HepG2 (cell line): Measurements from ENCODE around the gene AATF. TPM values are rescaled to one million over a fixed set of nuclear protein-coding genes. Genes with fewer than 3 reads are reported as not detected.

Experiments used
- ATAC-seq: fragments of 200-7000 bp; cut with Tn5 transposase; 3 replicates; pipeline ENCODE4 v1.9.1; 2020; ENCODE audit warnings: mild to moderate bottlenecking, moderate library complexity
- BruUV-seq: library from RNA; stranded (reverse); fragments of 400-500 nt; replicated peaks from 2 replicates; lab custom pipeline; 2021; lab: Mats Ljungman, UMichigan
- CTCF ChIA-PET: fragments of 300-600 bp; formaldehyde crosslinking; extraction: SDS; loops from one replicate; lab custom pipeline; 2021; ENCODE audit warnings: low total read pairs, inconsistent platforms, low intra/inter-chr PET ratio; lab: Yijun Ruan, JAX
- POLR2A ChIA-PET: fragments of 350-600 bp; sonication (Branson Sonifier 250); formaldehyde crosslinking; loops from one replicate; lab custom pipeline; 2020; ENCODE audit warnings: antibody characterized with exemption, inconsistent platforms; lab: Yijun Ruan, JAX
- DNase-seq: peaks from one replicate; pipeline ENCODE4 v3.0.0-alpha.2; 2015; ENCODE audit warnings: low spot score
- FAIRE-seq: peaks from 3 replicates; lab custom pipeline; 2011; peaks lifted over from hg19 to GRCh38; lab: Jason Lieb, UNC
- H2AFZ ChIP-seq: one replicate; pipeline ENCODE4 v1.6.1; 2011; ENCODE audit warnings: low read length, inconsistent platforms
- H3K27ac ChIP-seq: fragments of 300-600 bp; 3 replicates; pipeline ENCODE4 v1.8.0; 2011; ENCODE audit warnings: mixed run types, mild to moderate bottlenecking, mixed read lengths, low read length, inconsistent platforms; ENCODE audit not compliant: insufficient read depth; ENCODE audit errors: extremely low read length
- H3K27me3 ChIP-seq, 2 experiments: fragments of 200-600 bp in 1 of 2; 2 replicates in 1 of 2; 3 replicates in 1 of 2; pipeline versions ENCODE4 v1.6.0 to v1.8.0; 2011; ENCODE audit warnings: low read length in 2 of 2, mild to moderate bottlenecking in 2 of 2, moderate library complexity in 2 of 2, inconsistent platforms in 1 of 2; ENCODE audit not compliant: insufficient read depth in 2 of 2, control insufficient read depth in 1 of 2
- H3K36me3 ChIP-seq, 2 experiments: fragments of 200-600 bp in 1 of 2; replicated peaks in 1 of 2; 2 replicates in 1 of 2; 3 replicates in 1 of 2; pipeline versions ENCODE4 v1.5.1 to v1.8.0; 2011; ENCODE audit warnings: low read length in 2 of 2, inconsistent platforms in 1 of 2; ENCODE audit not compliant: insufficient read depth in 2 of 2, control insufficient read depth in 1 of 2
- H3K4me1 ChIP-seq: 2 replicates; pipeline ENCODE4 v1.5.1; 2012; ENCODE audit warnings: low read length, inconsistent platforms; ENCODE audit not compliant: insufficient read depth
- H3K4me2 ChIP-seq: 2 replicates; pipeline ENCODE4 v1.6.0; 2011; ENCODE audit warnings: low read depth, low read length, inconsistent platforms
- H3K4me3 ChIP-seq, 3 experiments: fragments of 200-600 bp in 1 of 3; sonication (generic), shearing (Covaris generic) in 1 of 3; replicated peaks in 1 of 3; 2 replicates each; pipeline ENCODE4 v1.5.1; 2011 to 2016; ENCODE audit warnings: low read length in 3 of 3, inconsistent platforms in 2 of 3, low read depth in 2 of 3, mild to moderate bottlenecking in 2 of 3, control low read depth in 1 of 3, mixed read lengths in 1 of 3; ENCODE audit not compliant: insufficient read depth in 1 of 3
- H3K79me2 ChIP-seq: one replicate; pipeline ENCODE4 v1.6.1; 2011; ENCODE audit warnings: low read length, inconsistent platforms; ENCODE audit not compliant: insufficient read depth
- H3K9ac ChIP-seq: 2 replicates; pipeline ENCODE4 v1.6.0; 2011; ENCODE audit warnings: mild to moderate bottlenecking, low read depth, low read length, inconsistent platforms; ENCODE audit not compliant: insufficient read depth
- H3K9me3 ChIP-seq: 2 replicates; pipeline ENCODE4 v1.5.1; 2012; ENCODE audit warnings: mild to moderate bottlenecking, low read length
- H4K20me1 ChIP-seq: 2 replicates; pipeline ENCODE4 v1.6.0; 2011; ENCODE audit warnings: inconsistent platforms, mild to moderate bottlenecking, low read length, moderate library complexity; ENCODE audit not compliant: insufficient read depth
- AGO1 ChIP-seq: fragments of 200-400 bp; formaldehyde crosslinking; IDR thresholded peaks from 2 replicates; pipeline ENCODE4 v1.6.1; 2017; ENCODE audit warnings: mild to moderate bottlenecking, low read depth, low read length, moderate library complexity; ENCODE audit not compliant: poor library complexity, severe bottlenecking
- CHD2 ChIP-seq: IDR thresholded peaks from 2 replicates; pipeline ENCODE4 v1.6.1; 2011; ENCODE audit warnings: low read depth, low read length, improper control_type of control experiment
- EZH2 ChIP-seq: conservative IDR thresholded peaks from 2 replicates; pipeline ENCODE4 v1.6.1; 2012; ENCODE audit warnings: mild to moderate bottlenecking, low read depth, low read length, moderate library complexity
- FOSL1 ChIP-seq: sonication (generic); formaldehyde crosslinking; IDR thresholded peaks from 2 replicates; pipeline ENCODE4 v1.9.0; 2021; ENCODE audit warnings: missing genetic modification reagents, borderline replicate concordance
- HOXA9 ChIP-seq: sonication (generic); formaldehyde crosslinking; IDR thresholded peaks from 2 replicates; pipeline ENCODE4 v1.8.1; 2022; ENCODE audit warnings: missing genetic modification reagents, mild to moderate bottlenecking, moderate library complexity, borderline replicate concordance
- MXD3 ChIP-seq: IDR thresholded peaks from 2 replicates; pipeline ENCODE4 v1.6.1; 2016; ENCODE audit warnings: mild to moderate bottlenecking, missing biosample characterization, missing genetic modification reagents
- MYNN ChIP-seq: sonication (generic); formaldehyde crosslinking; IDR thresholded peaks from 2 replicates; pipeline ENCODE4 v1.4.0; 2020; ENCODE audit warnings: mild to moderate bottlenecking, low read depth, missing genetic modification reagents
- PHF21A ChIP-seq: sonication (generic); formaldehyde crosslinking; IDR thresholded peaks from 2 replicates; pipeline ENCODE4 v1.5.0; 2020; ENCODE audit warnings: mild to moderate bottlenecking, missing genetic modification reagents
- POLR2AphosphoS5 ChIP-seq: IDR thresholded peaks from 2 replicates; pipeline ENCODE4 v1.6.1; 2012; ENCODE audit warnings: low read depth, low read length
- WIZ ChIP-seq: sonication (generic); formaldehyde crosslinking; IDR thresholded peaks from 2 replicates; pipeline ENCODE4 v1.5.1; 2020; ENCODE audit warnings: mild to moderate bottlenecking, missing genetic modification reagents
- ZFP62 ChIP-seq: sonication (generic); formaldehyde crosslinking; IDR thresholded peaks from 2 replicates; pipeline ENCODE4 v1.4.0; 2020; ENCODE audit warnings: missing genetic modification reagents
- ZMYM4 ChIP-seq: sonication (generic); formaldehyde crosslinking; IDR thresholded peaks from 2 replicates; pipeline ENCODE4 v1.8.1; 2023; ENCODE audit warnings: mild to moderate bottlenecking, missing genetic modification reagents
- ZNF720 ChIP-seq: sonication (generic); formaldehyde crosslinking; IDR thresholded peaks from 2 replicates; pipeline ENCODE4 v1.4.0; 2020; ENCODE audit warnings: missing genetic modification reagents
- ZNF816 ChIP-seq: sonication (generic); formaldehyde crosslinking; IDR thresholded peaks from 2 replicates; pipeline ENCODE4 v1.8.0; 2022; ENCODE audit warnings: missing genetic modification reagents, mild to moderate bottlenecking, borderline replicate concordance
- WGBS: methylation state at CpG from one replicate; pipeline ENCODE4 v1.1.6; 2017; ENCODE audit warnings: low lambda C conversion rate; 5-methylcytosine and 5-hydroxymethylcytosine counted together
- in situ Hi-C: cut with HindIII; loops from 2 replicates; pipeline ENCODE4 v1.10.0; 2017; ENCODE audit warnings: low pct_unique_long_range_greater_than_20kb; ENCODE audit not compliant: extremely low pct_ligation_motif_present
- intact Hi-C: fragments of 100-400 bp; cut with micrococcal nuclease; formaldehyde crosslinking; loops from one replicate; pipeline ENCODE4 v1.10.0; 2022; ENCODE audit not compliant: unreplicated experiment
- polyA plus RNA-seq, 8 experiments: library from polyadenylated mRNA; depleted of rRNA in 3 of 8; stranded (reverse) in 7 of 8; unstranded in 1 of 8; fragments of >200 nt; fragmentation: Illumina TruSeq in 4 of 8; extraction: Trizol in 4 of 8; gene quantifications; 2 replicates each; pipeline versions ENCODE4 v1.2.1 to v1.2.3, GENCODE V29; 2011 to 2016; ENCODE audit warnings: low read depth in 4 of 8, missing spikeins in 1 of 8, mixed read lengths in 1 of 8; ENCODE audit not compliant: insufficient read depth in 1 of 8
- total RNA-seq, 5 experiments: library from RNA; depleted of rRNA; stranded (reverse); fragments of >200 nt; fragmentation: Illumina TruSeq; extraction: Trizol; gene quantifications; 2 replicates each; pipeline ENCODE4 v1.2.3, GENCODE V29; 2016; ENCODE audit warnings: low read depth in 1 of 5
- TF ChIP-seq, protein P1 (sequence below): IDR thresholded peaks from 2 replicates; pipeline ENCODE4 v1.6.1; 2012; ENCODE audit warnings: low read depth, low read length, improper control_type of control experiment
- TF ChIP-seq, protein P2 (sequence below): sonication (generic); formaldehyde crosslinking; IDR thresholded peaks from 2 replicates; pipeline ENCODE4 v1.4.0; 2020; ENCODE audit warnings: missing genetic modification reagents

The AATF gene
- total and polyA plus RNA-seq, 2 of the 13 experiments (the other 11 are each of a cell fraction or from before 2014, with no cell fraction given): 9.1 to 53.3 TPM

DNA sequence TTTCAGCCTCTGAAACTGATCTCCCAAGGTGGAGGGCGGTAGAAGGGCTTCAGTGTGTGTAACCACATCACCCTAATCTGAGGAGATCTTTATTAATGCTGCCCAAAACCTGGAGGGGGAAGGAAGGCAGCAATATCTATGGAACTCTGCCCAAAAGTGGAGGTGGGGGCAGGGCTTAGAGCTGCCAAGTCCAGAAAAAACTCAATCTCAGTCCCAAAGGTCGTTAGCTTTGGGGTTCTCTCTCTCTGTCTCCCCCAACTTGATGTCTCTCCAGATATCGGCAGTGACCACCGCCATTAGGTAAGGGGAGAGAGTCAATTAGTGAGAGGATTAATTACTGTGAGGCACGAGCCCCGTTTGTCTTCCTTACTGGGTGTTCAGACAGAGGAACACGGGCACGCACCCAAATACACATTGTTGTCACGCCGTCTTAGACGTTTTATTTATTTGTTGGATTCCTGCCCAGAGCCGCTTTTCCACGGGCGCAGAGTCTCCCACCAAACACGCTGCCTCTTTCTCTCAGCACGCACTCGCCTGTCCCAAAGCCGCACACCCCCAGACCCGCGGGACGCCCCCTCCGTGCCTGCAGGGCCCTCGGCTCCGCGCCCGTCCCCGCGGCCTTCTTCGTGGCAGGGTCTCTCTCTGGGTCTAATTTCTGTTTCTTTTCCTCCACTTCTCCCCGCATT lies 16.9 kb upstream of the AATF start:
- Histone ChIP-seq H3K27ac (no peak overlapping the region), H4K20me1 (peaks cover 13% of the 10 kb centered on the region; the same call in 1 of the 2 replicates), H2AFZ (no peak overlapping the region), H3K27me3 (peaks cover 32 to 93% of the 10 kb centered on the region in 2 experiments), H3K9ac (no peak overlapping the region), H3K4me1 (peaks cover 35% of the 10 kb centered on the region), H3K79me2 (no peaks in the 10 kb centered on the region), H3K4me2 (no peak overlapping the region), H3K36me3 (no peaks in the 10 kb centered on the region), H3K4me3 (no peak overlapping the region), H3K9me3 (no peaks in the 10 kb centered on the region)
- ChIA-PET POLR2A (no interaction called here), CTCF (no interaction called here)
- WGBS: 10% methylated on average over 29 of the region's 30 CpGs
- in situ Hi-C loops (no loop called here), intact Hi-C loops (no loop called here)
- no TSS peak for BruUV-seq
- no peak for DNase-seq
- TF ChIP-seq EZH2: peak; percentile 62; the same call in 1 of the 2 replicates
- TF ChIP-seq, protein P1, sequence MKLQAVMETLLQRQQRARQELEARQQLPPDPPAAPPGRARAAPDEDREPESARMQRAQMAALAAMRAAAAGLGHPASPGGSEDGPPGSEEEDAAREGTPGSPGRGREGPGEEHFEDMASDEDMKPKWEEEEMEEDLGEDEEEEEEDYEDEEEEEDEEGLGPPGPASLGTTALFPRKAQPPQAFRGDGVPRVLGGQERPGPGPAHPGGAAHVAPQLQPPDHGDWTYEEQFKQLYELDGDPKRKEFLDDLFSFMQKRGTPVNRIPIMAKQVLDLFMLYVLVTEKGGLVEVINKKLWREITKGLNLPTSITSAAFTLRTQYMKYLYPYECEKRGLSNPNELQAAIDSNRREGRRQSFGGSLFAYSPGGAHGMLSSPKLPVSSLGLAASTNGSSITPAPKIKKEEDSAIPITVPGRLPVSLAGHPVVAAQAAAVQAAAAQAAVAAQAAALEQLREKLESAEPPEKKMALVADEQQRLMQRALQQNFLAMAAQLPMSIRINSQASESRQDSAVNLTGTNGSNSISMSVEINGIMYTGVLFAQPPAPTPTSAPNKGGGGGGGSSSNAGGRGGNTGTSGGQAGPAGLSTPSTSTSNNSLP: no peak
- no peak for FAIRE-seq
- ATAC-seq: no peak

GRCh38 chr17:36932383-36932693 lies 16.4 kb upstream of the AATF start:
- Histone ChIP-seq H3K27ac (no peak overlapping the region), H4K20me1 (peaks cover 14% of the 10 kb centered on the region; the same call in 1 of the 2 replicates), H3K9me3 (no peaks in the 10 kb centered on the region), H3K4me3 (no peak overlapping the region), H3K4me1 (peaks cover 40% of the 10 kb centered on the region), H3K4me2 (no peak overlapping the region), H3K27me3 (peaks cover 37 to 96% of the 10 kb centered on the region in 2 experiments), H3K9ac (no peak overlapping the region), H3K36me3 (no peaks in the 10 kb centered on the region), H3K79me2 (no peaks in the 10 kb centered on the region), H2AFZ (no peak overlapping the region)
- intact Hi-C loops (no loop called here), in situ Hi-C loops (no loop called here)
- BruUV-seq: no TSS peak
- ChIA-PET POLR2A (no interaction called here), CTCF (no interaction called here)
- WGBS: 28% methylated on average over 16 of the region's 16 CpGs
- FAIRE-seq: no peak
- no peak for ATAC-seq
- DNase-seq: no peak
- TF ChIP-seq MXD3 (CRISPR knock-in tag) (no peak), WIZ (CRISPR knock-in tag) (no peak), CHD2 (no peak), ZNF720 (no peak), ZNF816 (CRISPR knock-in tag) (no peak), ZMYM4 (CRISPR knock-in tag) (no peak), POLR2AphosphoS5 (no peak), FOSL1 (CRISPR knock-in tag) (no peak), PHF21A (CRISPR knock-in tag) (no peak), AGO1 (no peak), HOXA9 (no peak), ZFP62 (CRISPR knock-in tag) (no peak), MYNN (no peak)
- TF ChIP-seq, protein P2, sequence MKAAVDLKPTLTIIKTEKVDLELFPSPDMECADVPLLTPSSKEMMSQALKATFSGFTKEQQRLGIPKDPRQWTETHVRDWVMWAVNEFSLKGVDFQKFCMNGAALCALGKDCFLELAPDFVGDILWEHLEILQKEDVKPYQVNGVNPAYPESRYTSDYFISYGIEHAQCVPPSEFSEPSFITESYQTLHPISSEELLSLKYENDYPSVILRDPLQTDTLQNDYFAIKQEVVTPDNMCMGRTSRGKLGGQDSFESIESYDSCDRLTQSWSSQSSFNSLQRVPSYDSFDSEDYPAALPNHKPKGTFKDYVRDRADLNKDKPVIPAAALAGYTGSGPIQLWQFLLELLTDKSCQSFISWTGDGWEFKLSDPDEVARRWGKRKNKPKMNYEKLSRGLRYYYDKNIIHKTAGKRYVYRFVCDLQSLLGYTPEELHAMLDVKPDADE: no peak
